GM12878 (cell line): Measurements from ENCODE around the gene HUS1. TPM values are rescaled to one million over a fixed set of nuclear protein-coding genes. Genes with fewer than 3 reads are reported as not detected.

ENCODE experiments used
- BMI1 ChIP-seq: fragments of 450-650 bp; IDR thresholded peaks from 2 replicates; pipeline ENCODE4 v1.6.1; 2016; ENCODE audit warnings: mild to moderate bottlenecking, moderate library complexity, borderline replicate concordance
- CBFB ChIP-seq: IDR thresholded peaks from 2 replicates; pipeline ENCODE4 v1.6.1; 2016; ENCODE audit warnings: antibody characterized with exemption, low read depth
- CHD2 ChIP-seq: IDR thresholded peaks from 2 replicates; pipeline ENCODE4 v1.6.1; 2011; ENCODE audit warnings: low read depth, low read length, improper control_type of control experiment, borderline replicate concordance
- CHD4 ChIP-seq: fragments of 200-600 bp; sonication (generic); IDR thresholded peaks from 2 replicates; pipeline ENCODE4 v1.6.1; 2016; ENCODE audit warnings: mild to moderate bottlenecking
- E4F1 ChIP-seq: fragments of 450-650 bp; IDR thresholded peaks from 2 replicates; pipeline ENCODE4 v1.6.1; 2018; ENCODE audit warnings: borderline replicate concordance, mild to moderate bottlenecking; ENCODE audit not compliant: partially characterized antibody
- EP300 ChIP-seq, 2 experiments: fragments of 150-350 bp in 1 of 2; IDR thresholded peaks; 2 replicates each; pipeline ENCODE4 v1.6.1; 2011 to 2012; ENCODE audit warnings: low read depth in 2 of 2, low read length in 2 of 2, borderline replicate concordance in 1 of 2, improper control_type of control experiment in 1 of 2, inconsistent platforms in 1 of 2; ENCODE audit not compliant: control insufficient read depth in 1 of 2
- ESRRA ChIP-seq: IDR thresholded peaks from 2 replicates; pipeline ENCODE4 v1.6.1; 2012; ENCODE audit warnings: mild to moderate bottlenecking, low read length, improper control_type of control experiment
- FOXK2 ChIP-seq: fragments of 450-650 bp; IDR thresholded peaks from 2 replicates; pipeline ENCODE4 v1.6.1; 2017; ENCODE audit warnings: mild to moderate bottlenecking, moderate library complexity
- GATAD2B ChIP-seq: fragments of 450-650 bp; conservative IDR thresholded peaks from 2 replicates; pipeline ENCODE4 v1.6.1; 2017; ENCODE audit warnings: low read depth, mild to moderate bottlenecking, moderate library complexity
- IKZF1 ChIP-seq: fragments of 450-650 bp; conservative IDR thresholded peaks from 2 replicates; pipeline ENCODE4 v1.6.1; 2017; ENCODE audit warnings: antibody characterized with exemption, mild to moderate bottlenecking
- IKZF2 ChIP-seq, 2 experiments: fragments of 450-650 bp; IDR thresholded peaks; 2 replicates each; pipeline ENCODE4 v1.6.1; 2017; ENCODE audit warnings: mild to moderate bottlenecking in 2 of 2, moderate library complexity in 2 of 2
- KAT2A ChIP-seq: conservative IDR thresholded peaks from 2 replicates; pipeline ENCODE4 v1.6.1; 2011; ENCODE audit warnings: low read depth, low read length; ENCODE audit not compliant: control insufficient read depth
- NFIC ChIP-seq: IDR thresholded peaks from 2 replicates; pipeline ENCODE4 v1.6.1; 2012; ENCODE audit warnings: low read depth, mild to moderate bottlenecking, inconsistent platforms, low read length, moderate library complexity
- RELA ChIP-seq: fragments of 450-650 bp; IDR thresholded peaks from 2 replicates; pipeline ENCODE4 v1.8.0; 2014; ENCODE audit warnings: borderline replicate concordance; ENCODE audit not compliant: partially characterized antibody
- SIN3A ChIP-seq: IDR thresholded peaks from 2 replicates; pipeline ENCODE4 v1.6.1; 2012; ENCODE audit warnings: low read depth, low read length, improper control_type of control experiment
- SIX5 ChIP-seq: IDR thresholded peaks from 2 replicates; pipeline ENCODE4 v1.6.1; 2011; ENCODE audit warnings: mild to moderate bottlenecking, low read depth, low read length, moderate library complexity; ENCODE audit not compliant: severe bottlenecking
- SKIL ChIP-seq: fragments of 450-650 bp; IDR thresholded peaks from 2 replicates; pipeline ENCODE4 v1.6.1; 2017; ENCODE audit warnings: mild to moderate bottlenecking, low read depth, inconsistent platforms; ENCODE audit not compliant: poor library complexity, severe bottlenecking
- SREBF2 ChIP-seq: IDR thresholded peaks from 2 replicates; pipeline ENCODE4 v1.6.1; 2012; ENCODE audit warnings: mild to moderate bottlenecking, low read length
- SUZ12 ChIP-seq: fragments of 200-600 bp; sonication (generic); IDR thresholded peaks from one replicate; pipeline ENCODE4 v1.6.1; 2018; ENCODE audit warnings: antibody characterized with exemption, mild to moderate bottlenecking; ENCODE audit not compliant: unreplicated experiment
- TCF12 ChIP-seq: IDR thresholded peaks from 2 replicates; pipeline ENCODE4 v1.6.1; 2011; ENCODE audit warnings: low read depth, mild to moderate bottlenecking, low read length
- USF2 ChIP-seq: IDR thresholded peaks from 2 replicates; pipeline ENCODE4 v1.6.1; 2011; ENCODE audit warnings: low read depth, low read length, improper control_type of control experiment, borderline replicate concordance
- ZNF24 ChIP-seq: fragments of 450-650 bp; IDR thresholded peaks from 2 replicates; pipeline ENCODE4 v1.6.1; 2017; ENCODE audit warnings: antibody characterized with exemption, mild to moderate bottlenecking
- ZNF274 ChIP-seq: IDR thresholded peaks from one replicate; pipeline ENCODE4 v1.8.0; 2011; ENCODE audit not compliant: insufficient read length, insufficient read depth
- polyA plus RNA-seq, 11 experiments: library from polyadenylated mRNA; depleted of rRNA in 4 of 11; unstranded in 6 of 11; stranded (reverse) in 5 of 11; fragments of >200 nt; fragmentation: Nextera tagmentation in 4 of 11; fragmentation: Illumina TruSeq in 1 of 11; extraction: Ambion mirVana in 4 of 11; extraction: Trizol in 1 of 11; gene quantifications; 1 replicate in 1 of 11; 2 replicates in 10 of 11; pipeline versions ENCODE4 v1.2.1 to v1.2.3, GENCODE V29; 2011 to 2016; ENCODE audit warnings: inconsistent platforms in 2 of 11, missing spikeins in 2 of 11, low read depth in 1 of 11
- total RNA-seq, 4 experiments: library from RNA; depleted of rRNA in 3 of 4; stranded (reverse); fragments of >200 nt in 3 of 4; fragmentation: Illumina TruSeq in 1 of 4; extraction: Trizol in 1 of 4; gene quantifications; 2 replicates each; pipeline versions ENCODE4 v1.2.1 to v1.2.3, GENCODE V29; 2013 to 2021
- TF ChIP-seq, protein P1 (sequence below): IDR thresholded peaks from 2 replicates; pipeline ENCODE4 v1.6.1; 2012; ENCODE audit warnings: low read depth, low read length, improper control_type of control experiment

The HUS1 gene
- total and polyA plus RNA-seq, 10 of the 15 experiments (the other 5 are each of a cell fraction or from before 2014, with no cell fraction given): 10.4 to 35.5 (median 22.6) TPM

GRCh38 chr7:47937711-47938573, 41.5 kb downstream of the HUS1 start (continued):
- no peak for TF ChIP-seq KAT2A
- peak; percentile 51; the same call in 1 of the 2 replicates for TF ChIP-seq NFIC
- TF ChIP-seq USF2: no peak
- no peak for TF ChIP-seq SKIL
- TF ChIP-seq ESRRA: no peak
- no peak for TF ChIP-seq SIN3A
- TF ChIP-seq EP300 (IDR thresholded peaks at IDR 0.05; ENCODE audit: borderline replicate concordance in 1 of 2, control insufficient read depth in 1 of 2, low read depth in 2 of 2, low read length in 2 of 2): no peak
- TF ChIP-seq IKZF2 (IDR thresholded peaks at IDR 0.05): peak; percentile 31 to 46; a peak in 2 of 4 replicates
- TF ChIP-seq TCF12: peak; percentile 89
- TF ChIP-seq IKZF1: peak; percentile 52
- TF ChIP-seq BMI1: no peak
- no peak for TF ChIP-seq SREBF2
- TF ChIP-seq RELA: no peak
- no peak for TF ChIP-seq FOXK2
- TF ChIP-seq ZNF274: no peak
- TF ChIP-seq E4F1: no peak
- no peak for TF ChIP-seq SIX5
- TF ChIP-seq SUZ12: no peak
- 0 out of 2 replicates have a peak, but pooled peaks have one; percentile 8 for TF ChIP-seq GATAD2B
- TF ChIP-seq ZNF24: no peak
- TF ChIP-seq CHD2: no peak
- TF ChIP-seq, protein P1, sequence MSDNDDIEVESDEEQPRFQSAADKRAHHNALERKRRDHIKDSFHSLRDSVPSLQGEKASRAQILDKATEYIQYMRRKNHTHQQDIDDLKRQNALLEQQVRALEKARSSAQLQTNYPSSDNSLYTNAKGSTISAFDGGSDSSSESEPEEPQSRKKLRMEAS: 0 out of 2 replicates have a peak, but pooled peaks have one; percentile 28
- TF ChIP-seq CBFB: no peak
- TF ChIP-seq CHD4: no peak
